Non-pigmented ciliary epithelial cell (primary cell): ENCODE measurements around the gene CAPN10.
"Not testable (repeated sequence)": the region's sequence is repeated elsewhere in the genome, so short reads cannot be mapped to it uniquely, and the experiment has no call there.

Source experiments
- DNase-seq: peaks from one replicate; pipeline ENCODE4 v3.0.0-alpha.2; 2010; ENCODE audit warnings: low read depth

The CAPN10 gene

DNA sequence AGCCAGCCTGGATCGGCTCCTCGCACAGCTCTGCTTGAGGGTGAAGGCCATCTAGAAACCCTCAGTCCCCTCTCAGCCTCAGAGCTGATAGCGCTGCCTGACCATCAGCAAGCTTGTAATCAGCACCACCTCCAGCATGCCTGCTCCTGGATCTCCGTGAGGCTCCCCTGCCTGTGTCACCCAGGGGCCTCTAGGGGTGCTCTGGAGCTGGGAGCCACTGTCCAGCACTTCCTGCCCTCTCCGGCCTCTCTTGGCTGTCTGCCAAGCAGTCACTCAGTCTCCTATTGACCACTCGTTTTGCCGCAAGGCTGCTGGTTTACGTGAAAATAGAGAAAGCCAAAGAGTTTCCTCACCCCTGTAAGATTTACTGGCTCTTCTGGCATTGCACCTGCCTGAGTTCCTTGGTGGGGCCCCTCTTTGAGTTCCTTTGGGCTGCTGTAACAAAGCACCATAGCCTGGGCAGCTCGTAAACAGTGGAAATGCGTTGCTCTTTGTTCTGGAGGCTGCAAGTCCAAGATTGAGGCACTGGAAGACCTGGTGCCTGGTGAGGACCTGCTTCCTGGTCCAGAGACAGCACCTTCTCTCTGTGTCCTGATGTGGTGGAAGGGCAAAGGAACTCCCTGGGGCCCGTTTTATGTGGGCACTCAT is 17.9 kb downstream of the CAPN10 start:
- DNase-seq = no peak

DNA sequence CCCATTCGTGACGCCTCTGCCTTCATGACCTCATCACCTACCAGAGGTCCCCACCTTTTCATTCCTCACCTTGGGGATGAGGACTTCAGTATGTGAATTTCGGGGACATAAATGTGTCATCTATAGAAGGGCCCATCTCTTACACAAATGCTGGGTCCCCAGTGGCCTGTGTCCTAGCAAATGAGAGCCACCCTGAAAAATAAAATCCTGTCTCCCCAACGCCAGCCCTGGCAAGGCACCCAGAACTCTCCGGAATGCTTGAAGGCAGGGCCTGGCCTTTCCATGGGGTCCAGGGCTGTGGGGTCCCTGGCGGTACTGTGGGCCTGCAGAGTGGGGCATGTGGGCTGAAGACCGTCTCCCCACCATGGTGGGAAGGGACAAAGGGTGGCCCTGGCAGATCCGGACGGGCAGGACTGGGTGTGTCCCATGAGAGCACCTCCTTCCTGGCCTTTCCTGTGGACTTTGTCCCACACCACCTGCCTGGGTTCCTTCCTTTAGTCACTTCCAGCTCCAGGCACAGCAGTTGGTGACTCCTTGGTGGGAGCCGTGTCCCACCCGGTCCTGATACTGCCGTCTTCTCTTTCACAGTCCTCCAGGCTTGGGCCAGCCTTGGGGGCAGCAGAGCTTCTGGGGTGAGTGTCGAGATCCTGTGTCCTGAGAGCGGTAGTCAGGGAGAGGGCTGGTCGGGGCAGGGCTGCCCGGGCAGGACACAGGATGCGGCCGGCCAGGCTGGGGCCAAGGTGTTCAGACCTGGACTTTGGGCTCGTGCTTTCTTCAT is 18.6 kb downstream of the CAPN10 start:
- no peak for DNase-seq

DNA sequence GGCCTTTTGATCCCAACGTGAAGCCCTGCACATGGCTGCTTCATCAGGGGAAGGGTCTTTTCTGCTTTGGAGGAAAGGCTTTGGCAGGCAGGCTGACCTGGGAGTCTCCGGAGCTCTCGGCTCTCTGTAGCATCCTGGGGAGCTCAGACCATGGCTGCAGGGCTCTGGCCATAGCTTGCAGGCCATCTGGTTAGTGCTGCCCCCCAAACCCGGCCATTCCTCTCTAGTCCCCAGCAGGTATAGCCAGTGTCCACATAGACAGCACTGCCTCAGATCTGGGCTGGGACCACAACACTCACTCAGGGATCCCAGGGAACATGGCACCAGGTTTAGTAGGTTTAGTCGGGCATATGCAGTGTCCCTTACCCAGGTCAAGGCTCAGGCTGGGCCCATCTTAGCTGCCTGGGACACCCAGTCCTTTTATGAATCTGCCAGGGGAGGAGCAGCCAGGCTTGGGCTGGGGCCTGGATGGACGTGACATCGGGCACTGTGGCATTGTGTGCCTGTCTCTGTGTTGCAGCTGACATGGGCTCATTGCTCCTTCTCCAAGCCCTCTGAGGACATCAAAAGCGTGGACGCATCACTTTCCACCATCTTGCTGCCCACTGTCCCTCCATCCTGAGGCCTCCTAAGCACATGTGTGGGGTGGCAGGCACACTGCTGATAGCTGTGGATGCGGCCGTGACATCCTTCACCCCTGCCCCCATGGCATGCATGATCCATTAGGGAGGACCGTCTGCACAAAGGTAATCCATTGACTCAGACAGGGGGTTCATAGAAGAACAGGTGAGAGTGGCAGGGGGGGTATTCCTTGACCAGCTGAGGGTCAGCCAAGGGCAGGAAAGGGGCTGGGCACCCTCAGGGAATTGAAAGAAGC is 19.6 kb downstream of the CAPN10 start:
- no peak for DNase-seq

DNA sequence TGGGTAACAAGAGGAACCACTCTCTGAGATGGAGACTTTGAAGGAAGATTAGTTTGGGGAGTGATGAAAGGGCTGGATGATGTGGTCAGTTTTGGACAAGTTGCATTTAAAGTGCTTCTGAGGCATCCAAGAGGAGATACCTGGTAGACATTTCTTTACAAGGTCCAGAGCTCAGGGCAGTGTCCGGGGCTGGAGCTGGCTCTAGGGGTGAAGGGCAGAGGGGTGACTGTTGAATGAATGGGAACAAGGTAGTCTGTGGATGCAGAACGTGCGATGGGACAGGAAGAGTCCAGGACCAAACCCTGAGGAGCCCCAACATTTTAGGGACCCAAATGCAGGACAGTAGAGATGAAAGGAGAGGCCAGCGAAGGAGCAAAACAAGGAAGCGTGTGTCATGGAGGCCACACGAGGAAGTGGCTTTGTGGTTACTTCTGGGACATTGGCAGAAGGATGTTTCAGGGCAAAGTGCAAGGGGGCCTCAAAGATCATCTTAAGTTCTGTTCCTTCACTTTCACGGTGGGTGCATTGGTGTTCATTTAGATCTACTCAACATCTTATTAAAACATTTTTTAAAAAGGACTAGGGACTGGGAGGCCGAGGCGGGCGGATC is 25.2 kb downstream of the CAPN10 start:
- DNase-seq = no peak

DNA sequence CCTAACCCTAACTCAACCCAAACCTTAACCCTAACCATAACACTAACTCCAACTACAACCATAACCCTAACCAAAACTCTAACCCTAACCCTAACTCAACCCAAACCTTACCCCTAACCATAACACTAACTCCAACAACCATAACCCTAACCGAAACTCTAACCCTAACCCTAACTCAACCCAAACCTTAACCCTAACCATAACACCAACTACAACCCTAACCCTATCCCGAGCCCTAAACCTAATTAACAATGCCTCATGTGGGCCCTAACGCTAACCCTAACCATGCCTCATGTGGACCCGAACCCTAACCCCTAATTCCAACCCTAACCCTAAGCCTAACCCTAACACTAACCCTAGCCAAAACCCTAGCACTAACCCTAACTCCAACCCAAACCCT is 27.2 kb downstream of the CAPN10 start:
- DNase-seq = no peak

DNA sequence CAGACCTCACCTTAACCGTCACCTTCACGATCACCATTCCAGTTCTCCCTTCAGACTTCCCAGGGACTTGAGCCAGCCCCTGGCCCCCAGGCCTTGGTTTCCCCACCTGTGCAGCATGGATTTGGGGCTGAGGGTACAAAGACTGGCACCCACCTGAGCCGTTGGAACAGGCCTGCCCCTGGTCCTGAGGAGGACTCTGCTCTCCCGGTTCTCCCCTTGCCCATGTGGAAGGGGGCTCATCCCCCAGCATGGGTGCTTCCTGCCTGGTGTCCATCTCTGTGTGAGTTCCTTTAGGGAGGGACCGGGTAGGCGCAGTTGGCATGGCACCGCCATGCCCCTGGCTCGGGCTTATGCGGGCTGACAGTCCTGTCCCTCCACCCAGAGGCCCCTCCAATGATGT is 27.9 kb downstream of the CAPN10 start:
- no peak for DNase-seq

DNA sequence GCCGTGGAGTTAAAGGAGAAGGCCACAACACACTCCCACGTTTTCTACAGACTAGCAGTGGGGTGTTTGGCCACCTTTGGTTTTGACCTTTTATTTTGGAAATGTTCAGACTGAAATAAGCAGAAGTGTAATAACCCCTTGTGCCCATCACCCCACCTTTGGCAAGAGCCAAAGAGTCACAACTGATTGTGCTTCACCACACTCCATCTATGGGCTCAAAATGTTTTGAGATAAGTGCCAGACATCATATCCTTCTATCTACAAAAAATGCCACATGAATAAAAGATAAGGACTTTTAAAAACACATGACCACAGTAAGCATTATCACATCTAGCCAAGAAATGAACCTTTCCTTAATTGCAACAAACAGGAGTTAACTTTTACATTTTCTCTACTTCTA is 28.9 kb downstream of the CAPN10 start:
- DNase-seq = no peak

DNA sequence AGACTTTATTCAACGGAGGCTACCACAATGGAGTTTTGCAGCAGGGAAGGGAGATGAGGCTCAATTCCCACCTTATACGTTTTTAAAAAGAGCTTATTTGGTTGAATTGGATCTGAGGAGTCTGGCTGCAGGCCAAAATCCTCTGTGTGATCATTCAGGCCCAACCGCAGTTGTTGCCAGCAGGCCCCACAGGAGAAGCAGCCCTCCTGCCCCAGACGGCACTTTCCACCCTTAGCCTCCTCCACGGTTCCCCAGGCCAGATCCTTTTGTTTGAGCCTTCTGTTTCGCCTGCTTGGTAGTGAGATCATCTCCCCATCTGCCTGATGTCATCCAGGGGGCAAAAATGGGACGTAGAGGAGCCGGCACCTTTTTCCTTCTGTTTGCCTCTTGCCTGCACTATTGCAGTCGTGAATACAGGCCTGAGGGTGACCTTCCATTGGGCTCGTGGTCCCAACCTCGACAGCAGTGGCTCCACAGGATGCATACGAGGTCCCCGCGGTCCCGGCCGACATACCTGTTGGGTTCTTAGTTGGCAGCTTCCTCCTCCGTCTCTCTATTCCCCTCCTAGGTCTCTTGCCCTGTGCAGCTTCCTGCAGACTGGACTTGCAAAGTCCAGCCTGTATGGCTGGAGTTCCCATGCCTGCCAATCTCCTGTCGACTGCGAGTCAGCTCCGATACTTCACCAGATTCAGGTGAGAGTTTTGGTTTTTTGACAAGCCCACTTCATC is 29.4 kb downstream of the CAPN10 start:
- no peak for DNase-seq

DNA sequence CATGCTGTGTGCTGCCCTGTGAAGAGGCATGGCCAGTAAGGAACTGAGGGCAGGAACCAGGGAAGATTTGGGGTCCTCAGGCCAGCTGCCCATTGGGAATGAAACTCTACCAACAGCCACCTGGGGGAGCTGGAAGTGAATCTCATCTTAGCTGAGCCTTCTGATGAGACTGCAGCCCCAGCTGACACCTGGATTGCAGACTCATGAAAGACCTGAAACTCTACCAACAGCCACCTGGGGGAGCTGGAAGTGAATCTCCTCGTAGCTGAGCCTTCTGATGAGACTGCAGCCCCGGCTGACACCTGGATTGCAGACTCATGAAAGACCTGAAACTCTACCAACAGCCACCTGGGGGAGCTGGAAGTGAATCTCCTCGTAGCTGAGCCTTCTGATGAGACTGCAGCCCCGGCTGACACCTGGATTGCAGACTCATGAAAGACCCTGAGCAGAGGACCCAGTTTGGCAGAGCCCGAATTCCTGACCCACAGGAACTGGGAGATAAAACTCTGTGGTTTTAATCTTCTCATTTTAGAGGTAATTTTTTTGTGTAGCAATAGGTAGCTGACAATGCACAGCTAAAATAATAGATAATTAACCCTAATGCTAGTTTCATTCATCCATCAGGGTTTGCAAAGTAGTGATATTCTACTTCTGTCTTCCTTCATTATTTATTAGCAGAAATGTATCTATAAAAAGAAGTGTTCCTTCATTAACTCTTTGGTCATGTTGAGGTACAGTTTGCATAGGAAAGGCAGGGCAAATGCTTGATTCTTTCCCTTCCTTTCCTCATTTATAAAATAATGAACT is 30.5 kb downstream of the CAPN10 start:
- not testable (repeated sequence) for DNase-seq

DNA sequence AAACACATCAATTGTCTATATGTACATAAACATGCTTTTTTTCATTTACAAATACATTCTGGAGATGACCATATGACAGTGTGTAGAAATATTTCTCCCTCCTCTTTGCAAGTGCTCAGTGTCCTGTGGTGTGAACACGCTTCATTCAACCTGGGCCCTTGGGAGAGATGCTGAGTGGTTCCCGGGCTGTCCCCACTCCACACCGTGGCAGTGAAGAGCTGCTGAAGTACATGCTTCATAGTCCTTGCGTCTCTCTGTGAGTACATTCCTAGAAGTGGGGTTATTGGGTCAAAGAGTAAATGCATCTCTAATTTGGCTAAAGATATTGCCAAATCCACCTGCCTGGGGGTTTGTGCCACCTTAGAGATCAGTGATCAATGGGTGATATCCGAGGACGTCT is 32.2 kb downstream of the CAPN10 start:
- DNase-seq = no peak

DNA sequence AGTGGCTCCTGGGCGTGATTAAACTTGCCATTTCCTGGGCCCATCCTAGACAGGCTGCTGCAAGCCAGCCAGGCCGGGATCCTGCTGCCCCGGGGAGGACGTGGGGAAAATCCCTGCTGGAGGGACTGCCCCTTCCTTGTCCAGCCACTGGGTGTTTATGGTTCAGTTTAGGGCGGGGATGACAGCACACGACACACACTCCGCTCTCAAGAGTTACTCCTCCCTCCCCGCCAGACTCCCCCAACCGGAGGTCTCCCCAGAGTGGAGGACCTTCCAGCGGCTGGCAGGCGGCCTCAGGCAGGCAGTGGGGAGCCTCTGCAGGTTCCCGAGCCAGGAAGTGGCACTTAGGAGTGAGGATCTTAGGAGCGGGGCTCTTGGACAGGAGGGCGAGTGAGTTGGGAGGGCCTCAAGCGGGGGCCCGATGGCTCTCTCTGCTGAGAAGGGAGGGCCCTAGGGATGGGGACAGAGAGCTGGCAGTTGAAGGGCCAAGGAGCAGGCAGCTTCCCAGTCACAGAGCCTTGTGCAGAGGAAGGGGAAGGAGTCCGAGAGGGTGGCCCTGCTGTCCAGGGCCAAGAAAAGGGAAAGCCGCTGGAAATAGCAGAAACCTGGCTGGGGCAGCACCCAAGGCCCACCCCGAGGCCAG is 33.1 kb downstream of the CAPN10 start:
- DNase-seq = no peak

DNA sequence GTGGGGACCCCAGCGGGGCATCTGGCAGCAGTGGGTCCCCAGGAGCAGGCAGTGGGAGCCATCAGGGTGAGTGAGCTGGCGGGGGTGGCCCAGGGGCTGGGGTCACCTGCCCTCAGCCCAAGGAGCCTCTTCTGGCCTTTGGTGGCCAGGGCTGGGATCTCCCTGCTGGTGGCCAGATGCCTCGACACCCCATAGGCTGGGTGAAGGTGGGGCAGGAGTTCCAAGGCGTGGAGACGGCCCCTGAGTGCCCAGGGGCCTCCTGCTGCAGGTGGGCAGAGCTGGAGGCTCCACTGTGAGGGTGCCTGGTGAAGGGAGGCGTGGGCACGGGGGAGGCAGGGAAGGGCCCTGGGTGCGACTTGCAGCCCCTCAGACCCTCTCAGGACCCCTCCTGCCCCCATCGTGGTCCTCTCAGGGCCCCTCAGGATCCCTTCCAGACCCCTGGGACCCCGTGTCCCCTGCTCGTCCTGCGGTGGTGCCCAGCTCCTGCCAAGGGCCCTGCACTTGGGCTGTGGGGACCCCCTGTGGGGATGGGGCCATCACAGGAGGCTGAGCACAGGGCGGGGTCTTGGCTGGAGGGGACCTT is 33.7 kb downstream of the CAPN10 start:
- DNase-seq = no peak

DNA sequence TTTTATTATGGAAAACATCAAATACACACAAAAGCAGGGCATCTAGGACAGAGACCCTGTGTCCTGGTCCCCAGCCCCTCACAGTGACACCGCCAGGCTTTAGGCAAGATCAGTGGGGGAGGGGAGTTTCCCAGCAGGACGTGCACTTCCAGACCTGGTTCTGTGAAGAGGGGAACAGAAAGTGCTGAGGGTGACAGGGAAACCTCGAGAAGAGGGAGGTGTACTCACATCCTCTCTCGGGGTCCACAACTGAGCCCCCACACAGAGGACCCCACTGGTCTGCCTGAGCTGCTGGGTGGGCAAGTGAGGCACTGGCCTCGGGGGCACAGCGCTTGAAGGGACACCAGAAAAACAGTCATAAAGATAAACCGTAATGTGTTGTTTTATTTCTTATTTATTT is 34.3 kb downstream of the CAPN10 start:
- DNase-seq = no peak

DNA sequence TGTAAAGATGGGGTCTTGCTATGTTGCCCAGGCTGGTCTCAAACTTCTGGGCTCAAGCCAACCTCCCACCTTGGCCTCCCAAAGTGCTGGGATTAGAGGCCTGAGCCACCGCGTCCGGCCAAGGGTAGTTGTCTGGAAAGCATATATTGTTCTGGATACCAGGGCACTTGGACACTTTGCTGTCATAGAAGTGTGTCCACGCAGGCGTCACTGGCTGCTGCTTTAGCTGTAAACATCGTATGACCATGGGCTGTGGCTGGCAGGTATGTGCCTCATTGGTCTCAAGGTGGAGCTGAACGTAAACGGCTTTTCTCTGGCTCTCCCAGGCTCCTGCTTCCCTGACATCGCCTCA is 35.5 kb downstream of the CAPN10 start:
- no peak for DNase-seq

DNA sequence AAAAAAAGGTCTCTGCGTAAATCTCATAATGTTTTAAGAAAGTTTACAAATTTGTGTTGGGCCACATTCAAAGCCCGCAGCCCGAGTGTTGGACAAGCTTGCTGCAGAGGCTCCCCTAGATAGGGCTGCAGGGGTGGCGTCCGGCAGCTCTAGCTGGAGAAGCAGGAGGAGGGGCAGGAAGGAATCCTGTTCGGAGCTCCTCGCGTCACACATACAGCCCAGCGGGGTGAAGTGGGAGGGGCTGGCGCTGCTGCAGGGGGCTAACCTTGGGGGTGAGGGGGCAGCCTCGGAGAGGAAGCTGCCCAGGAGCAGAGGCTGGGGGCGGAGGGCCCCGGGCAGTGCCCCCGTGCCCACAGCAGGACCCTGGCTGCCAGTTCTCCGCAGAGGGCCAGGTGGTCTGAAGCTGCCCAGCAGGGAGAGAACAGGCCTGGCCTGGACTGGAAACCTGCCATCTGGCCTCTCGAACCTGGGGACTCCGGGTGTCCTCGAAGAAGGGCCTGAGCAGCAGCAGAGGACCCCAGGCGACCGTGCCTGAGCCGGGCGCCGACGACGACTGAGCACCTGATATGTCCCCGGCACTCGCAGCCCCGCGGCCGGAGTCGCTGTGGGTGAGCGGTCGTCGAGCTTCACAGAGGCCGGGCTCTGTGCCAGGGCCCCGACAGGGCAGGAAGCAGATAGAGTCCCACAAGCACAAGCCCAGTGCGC is 36.1 kb downstream of the CAPN10 start:
- DNase-seq = no peak

DNA sequence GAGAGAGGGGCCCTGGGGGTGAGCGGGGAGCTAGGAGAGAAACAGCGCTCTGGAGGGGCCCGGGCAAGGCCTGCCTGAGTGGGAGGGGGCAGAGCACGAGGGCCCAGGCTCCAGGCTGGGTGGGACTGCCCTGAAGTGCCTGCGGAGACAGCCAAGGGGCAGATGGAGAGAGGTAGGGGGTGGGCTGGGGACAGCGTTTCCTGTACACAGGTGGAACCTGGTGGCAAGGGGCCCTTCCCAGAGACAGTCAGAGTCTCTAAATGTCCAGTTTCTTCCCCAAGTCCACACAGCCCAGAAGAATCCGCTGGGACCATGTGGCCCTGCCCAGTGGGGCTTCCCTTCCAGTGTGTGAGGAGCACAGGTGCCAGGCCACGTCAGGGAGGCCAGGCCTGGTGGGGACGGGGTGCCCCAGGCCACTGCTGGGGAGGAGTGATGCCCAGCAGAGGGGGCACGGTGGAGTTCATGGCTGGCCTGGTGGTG is 37.0 kb downstream of the CAPN10 start:
- DNase-seq = no peak

DNA sequence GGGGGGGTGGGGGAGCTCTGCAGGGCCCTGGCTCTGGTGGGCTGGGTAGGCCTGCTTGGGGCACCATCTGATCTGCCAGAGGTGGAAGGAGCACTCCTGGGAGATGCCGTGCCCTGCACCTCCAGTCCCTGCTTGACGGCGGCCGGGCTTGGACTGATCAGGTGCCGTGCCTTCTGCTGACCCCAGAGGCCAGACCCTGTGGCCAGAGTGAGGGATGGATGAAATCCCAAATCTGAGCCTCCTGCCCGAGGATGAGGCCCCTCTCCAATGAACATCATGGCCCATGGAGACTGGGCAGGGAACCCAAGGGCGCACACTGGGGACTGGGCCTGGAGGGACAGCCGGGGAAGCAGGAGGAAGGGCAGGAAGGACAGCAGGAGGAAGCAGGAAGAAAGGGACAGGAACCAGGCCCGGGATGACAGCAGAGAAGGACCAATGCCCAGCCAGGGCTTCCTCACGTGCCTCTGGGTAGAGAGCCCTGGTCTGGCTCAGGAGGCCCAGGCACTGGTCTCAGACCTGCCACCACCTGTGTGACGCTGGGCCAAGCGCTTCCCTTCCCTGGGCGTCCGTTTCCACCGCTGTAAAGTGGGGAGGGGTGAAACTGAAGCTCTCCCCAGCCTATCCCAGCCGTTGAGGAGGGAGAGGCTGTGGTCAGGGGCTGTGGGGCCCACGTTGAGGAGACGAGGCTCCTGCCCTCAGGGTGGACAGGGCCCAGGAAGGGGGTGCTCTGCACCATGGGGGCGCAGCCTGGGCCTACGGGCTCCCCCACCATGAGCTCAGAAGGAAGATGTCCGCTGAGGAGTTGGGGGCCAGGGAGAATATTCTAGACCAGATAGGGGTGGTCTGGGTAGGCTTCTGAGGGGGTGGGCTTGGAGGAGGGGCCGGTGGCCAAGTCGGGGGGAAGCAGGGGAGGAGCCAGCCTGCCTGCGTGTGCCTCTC is 37.7 kb downstream of the CAPN10 start:
- DNase-seq = no peak

DNA sequence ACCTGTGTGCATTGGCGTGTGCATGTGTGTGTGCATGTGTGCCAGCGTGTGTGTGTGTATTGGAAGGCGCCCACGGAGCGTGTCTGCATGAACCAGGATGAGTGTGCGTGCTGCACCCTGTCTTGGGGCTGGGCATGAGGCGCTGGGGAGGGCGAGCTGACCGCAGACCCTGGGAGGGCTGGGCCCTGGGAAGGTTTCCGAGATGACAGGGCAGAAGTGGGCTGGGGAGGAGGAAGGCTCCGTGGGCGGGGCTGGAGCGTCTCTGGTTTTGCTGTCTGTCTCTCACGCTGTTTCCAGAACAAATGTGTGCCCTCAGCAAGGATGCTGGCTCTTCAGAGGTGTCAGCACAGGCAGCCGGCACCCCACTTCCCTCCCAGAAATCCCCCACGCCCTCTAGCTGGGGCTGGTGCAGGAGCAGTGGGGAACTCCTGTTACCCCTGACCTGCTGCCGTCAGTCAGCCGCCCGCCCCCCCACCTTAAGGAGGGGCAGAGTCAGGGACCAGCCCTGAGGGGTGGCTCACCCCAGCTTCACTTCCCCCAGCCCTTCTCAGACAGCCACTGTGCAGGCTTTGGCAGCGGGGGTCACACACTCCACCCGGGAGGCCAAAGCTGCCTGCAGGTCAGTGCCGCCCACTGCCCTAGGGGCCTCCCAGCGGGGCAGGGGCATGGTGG is 38.6 kb downstream of the CAPN10 start, which contains the start of gene GPR35:
TSS of gene GPR35 (plus strand) at position 531 of the 672 bp plus-strand sequence. CDS start 4,473 bp downstream, outside the sequence.
- DNase-seq = no peak
